Stimulated activated naive CD4-positive, alpha-beta T cell (primary cell): Measurements from ENCODE around the gene PHKB.
"Not testable (repeated sequence)": the region's sequence is repeated elsewhere in the genome, so short reads cannot be mapped to it uniquely, and the experiment has no call there.

Experiments
- DNase-seq, 6 experiments: peaks; one replicate each; lab custom pipeline; 2025; lab: John Stamatoyannopoulos, UW

Gene PHKB

GRCh38 chr16:47626246-47626645 is 165.1 kb downstream of the PHKB start:
- DNase-seq: no peak

GRCh38 chr16:47627085-47627639 is 166.0 kb downstream of the PHKB start:
- DNase-seq: no peak

GRCh38 chr16:47627721-47628120 is 166.6 kb downstream of the PHKB start:
- no peak for DNase-seq

GRCh38 chr16:47631131-47631530 is 170.0 kb downstream of the PHKB start:
- DNase-seq: no peak

GRCh38 chr16:47634126-47634525 is 173.0 kb downstream of the PHKB start:
- no peak for DNase-seq

GRCh38 chr16:47634727-47635126 is 173.6 kb downstream of the PHKB start:
- DNase-seq: no peak

GRCh38 chr16:47636501-47637099 is 175.5 kb downstream of the PHKB start:
- DNase-seq: no peak

- no peak for DNase-seq
These were observed 177.0 kb downstream of the PHKB start for GRCh38 chr16:47638175-47638574.

GRCh38 chr16:47640661-47641060 is 179.5 kb downstream of the PHKB start:
- no peak for DNase-seq

- no peak for DNase-seq
These were observed 182.3 kb downstream of the PHKB start for GRCh38 chr16:47643323-47644000.

GRCh38 chr16:47644166-47644565 is 183.0 kb downstream of the PHKB start:
- no peak for DNase-seq

- DNase-seq: no peak
These were observed 183.5 kb downstream of the PHKB start for GRCh38 chr16:47644661-47645060.

GRCh38 chr16:47646914-47647313 is 185.8 kb downstream of the PHKB start:
- DNase-seq: no peak

GRCh38 chr16:47657032-47657431 is 195.9 kb downstream of the PHKB start:
- no peak for DNase-seq

GRCh38 chr16:47657977-47658376 is 196.8 kb downstream of the PHKB start:
- no peak for DNase-seq

- no peak for DNase-seq
These were observed 199.4 kb downstream of the PHKB start for GRCh38 chr16:47660540-47660939.

GRCh38 chr16:47664653-47665325 is 203.7 kb downstream of the PHKB start:
- DNase-seq: no peak

- DNase-seq: no peak
These were observed 205.3 kb downstream of the PHKB start for GRCh38 chr16:47666434-47666833.

GRCh38 chr16:47667956-47668355 is 206.8 kb downstream of the PHKB start:
- DNase-seq: no peak

GRCh38 chr16:47672475-47672874 is 211.3 kb downstream of the PHKB start:
- no peak for DNase-seq

- no peak for DNase-seq
These were observed 215.6 kb downstream of the PHKB start for GRCh38 chr16:47676635-47677177.

- DNase-seq: not testable (repeated sequence)
These were observed 220.4 kb downstream of the PHKB start for GRCh38 chr16:47681571-47681970.

GRCh38 chr16:47687694-47688093 is 226.6 kb downstream of the PHKB start:
- DNase-seq: no peak
